Measurements from ENCODE around the gene CIDEC. TPM values are rescaled to one million over a fixed set of nuclear protein-coding genes. Genes with fewer than 3 reads are reported as not detected.

Gene CIDEC
- total and polyA plus RNA-seq, 2 of the 13 experiments (the other 11 are each of a cell fraction or from before 2014, with no cell fraction given): 2.5 to 10.4 TPM

DNA sequence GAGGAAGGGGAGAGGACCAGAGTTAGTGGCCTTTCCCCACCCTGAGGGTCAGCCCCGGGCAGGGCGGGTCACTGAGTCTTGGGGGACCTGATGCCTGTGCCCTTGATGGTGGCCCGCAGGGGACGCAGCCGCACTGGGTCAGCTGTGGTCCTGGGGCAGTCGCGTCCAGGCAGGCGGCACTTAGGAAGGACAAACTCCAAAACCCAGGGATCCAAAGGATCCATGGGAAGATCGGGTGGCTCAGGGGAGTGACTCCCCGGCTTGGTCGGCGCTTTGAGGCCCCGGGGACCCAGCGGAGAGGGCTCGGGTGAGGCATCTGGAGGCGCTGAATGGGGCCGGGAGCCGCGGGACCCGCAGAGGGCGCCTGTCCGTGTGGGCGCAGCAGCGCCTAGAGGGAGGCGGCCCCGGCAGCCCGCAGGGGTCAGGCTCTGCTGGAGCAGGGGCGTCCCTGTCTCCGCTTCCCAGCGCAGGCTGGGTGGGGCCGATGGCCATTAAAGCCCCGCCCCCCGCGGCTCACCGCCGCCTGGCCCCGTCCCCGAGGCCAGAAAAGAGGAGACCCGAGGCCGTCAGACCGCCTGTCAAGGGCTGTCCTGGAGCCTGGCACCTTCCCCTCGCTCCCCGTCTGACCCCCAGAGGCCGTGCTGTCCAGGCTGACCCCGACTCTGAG lies 17.5 kb downstream of the CIDEC start (continued):
- TF ChIP-seq NAIF1 (CRISPR knock-in tag; IDR thresholded peaks at IDR 0.05; ENCODE audit: borderline replicate concordance) (no peak), ZNF768 (CRISPR knock-in tag; IDR thresholded peaks at IDR 0.05) (0 out of 2 replicates have a peak, but pooled peaks have one; percentile 39), ZBTB20 (CRISPR knock-in tag; IDR thresholded peaks at IDR 0.05; ENCODE audit: borderline replicate concordance, low read depth) (no peak), ZNF607 (CRISPR knock-in tag; IDR thresholded peaks at IDR 0.05; ENCODE audit: borderline replicate concordance) (no peak), ZNF224 (CRISPR knock-in tag; IDR thresholded peaks at IDR 0.05) (no peak), MBD4 (IDR thresholded peaks at IDR 0.05; ENCODE audit: borderline replicate concordance, low read length) (no peak), ZNF557 (CRISPR knock-in tag; IDR thresholded peaks at IDR 0.05) (no peak), KLF11 (CRISPR knock-in tag; IDR thresholded peaks at IDR 0.05) (no peak), ZFP41 (CRISPR knock-in tag; IDR thresholded peaks at IDR 0.05; ENCODE audit: borderline replicate concordance) (peak; percentile 77; the same call in 1 of the 2 replicates), SIN3B (IDR thresholded peaks at IDR 0.05; ENCODE audit: low read length) (no peak), ZNF484 (CRISPR knock-in tag; IDR thresholded peaks at IDR 0.05; ENCODE audit: borderline replicate concordance, low read depth) (no peak), SETDB1 (CRISPR knock-in tag; IDR thresholded peaks at IDR 0.05; ENCODE audit: borderline replicate concordance) (no peak), PHF8 (CRISPR knock-in tag; IDR thresholded peaks at IDR 0.05) (peak; percentile 70), ZNF260 (CRISPR knock-in tag; IDR thresholded peaks at IDR 0.05; ENCODE audit: borderline replicate concordance, low read depth) (no peak), DPF2 (CRISPR knock-in tag; IDR thresholded peaks at IDR 0.05; ENCODE audit: borderline replicate concordance, low read depth) (no peak), ARID2 (CRISPR knock-in tag; IDR thresholded peaks at IDR 0.05; ENCODE audit: borderline replicate concordance) (0 out of 2 replicates have a peak, but pooled peaks have one; percentile 63), SRF (IDR thresholded peaks at IDR 0.05; ENCODE audit: low read depth, low read length) (no peak), ZC3H13 (CRISPR knock-in tag; IDR thresholded peaks at IDR 0.05) (no peak), ZNF432 (CRISPR knock-in tag; IDR thresholded peaks at IDR 0.05; ENCODE audit: borderline replicate concordance) (no peak), ZNF101 (CRISPR knock-in tag; IDR thresholded peaks at IDR 0.05; ENCODE audit: borderline replicate concordance, low read depth) (no peak), DR1 (CRISPR knock-in tag; IDR thresholded peaks at IDR 0.05) (no peak), SMARCC2 (IDR thresholded peaks at IDR 0.05) (no peak)
- TF ChIP-seq, protein P1, sequence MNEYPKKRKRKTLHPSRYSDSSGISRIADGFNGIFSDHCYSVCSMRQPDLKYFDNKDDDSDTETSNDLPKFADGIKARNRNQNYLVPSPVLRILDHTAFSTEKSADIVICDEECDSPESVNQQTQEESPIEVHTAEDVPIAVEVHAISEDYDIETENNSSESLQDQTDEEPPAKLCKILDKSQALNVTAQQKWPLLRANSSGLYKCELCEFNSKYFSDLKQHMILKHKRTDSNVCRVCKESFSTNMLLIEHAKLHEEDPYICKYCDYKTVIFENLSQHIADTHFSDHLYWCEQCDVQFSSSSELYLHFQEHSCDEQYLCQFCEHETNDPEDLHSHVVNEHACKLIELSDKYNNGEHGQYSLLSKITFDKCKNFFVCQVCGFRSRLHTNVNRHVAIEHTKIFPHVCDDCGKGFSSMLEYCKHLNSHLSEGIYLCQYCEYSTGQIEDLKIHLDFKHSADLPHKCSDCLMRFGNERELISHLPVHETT (CRISPR knock-in tag; conservative IDR thresholded peaks at IDR 0.05): no peak; the same call in 1 of the 2 replicates
- TF ChIP-seq, protein P2, sequence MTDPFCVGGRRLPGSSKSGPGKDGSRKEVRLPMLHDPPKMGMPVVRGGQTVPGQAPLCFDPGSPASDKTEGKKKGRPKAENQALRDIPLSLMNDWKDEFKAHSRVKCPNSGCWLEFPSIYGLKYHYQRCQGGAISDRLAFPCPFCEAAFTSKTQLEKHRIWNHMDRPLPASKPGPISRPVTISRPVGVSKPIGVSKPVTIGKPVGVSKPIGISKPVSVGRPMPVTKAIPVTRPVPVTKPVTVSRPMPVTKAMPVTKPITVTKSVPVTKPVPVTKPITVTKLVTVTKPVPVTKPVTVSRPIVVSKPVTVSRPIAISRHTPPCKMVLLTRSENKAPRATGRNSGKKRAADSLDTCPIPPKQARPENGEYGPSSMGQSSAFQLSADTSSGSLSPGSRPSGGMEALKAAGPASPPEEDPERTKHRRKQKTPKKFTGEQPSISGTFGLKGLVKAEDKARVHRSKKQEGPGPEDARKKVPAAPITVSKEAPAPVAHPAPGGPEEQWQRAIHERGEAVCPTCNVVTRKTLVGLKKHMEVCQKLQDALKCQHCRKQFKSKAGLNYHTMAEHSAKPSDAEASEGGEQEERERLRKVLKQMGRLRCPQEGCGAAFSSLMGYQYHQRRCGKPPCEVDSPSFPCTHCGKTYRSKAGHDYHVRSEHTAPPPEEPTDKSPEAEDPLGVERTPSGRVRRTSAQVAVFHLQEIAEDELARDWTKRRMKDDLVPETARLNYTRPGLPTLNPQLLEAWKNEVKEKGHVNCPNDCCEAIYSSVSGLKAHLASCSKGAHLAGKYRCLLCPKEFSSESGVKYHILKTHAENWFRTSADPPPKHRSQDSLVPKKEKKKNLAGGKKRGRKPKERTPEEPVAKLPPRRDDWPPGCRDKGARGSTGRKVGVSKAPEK (CRISPR knock-in tag; IDR thresholded peaks at IDR 0.05; ENCODE audit: borderline replicate concordance): no peak
- TF ChIP-seq, protein P3, sequence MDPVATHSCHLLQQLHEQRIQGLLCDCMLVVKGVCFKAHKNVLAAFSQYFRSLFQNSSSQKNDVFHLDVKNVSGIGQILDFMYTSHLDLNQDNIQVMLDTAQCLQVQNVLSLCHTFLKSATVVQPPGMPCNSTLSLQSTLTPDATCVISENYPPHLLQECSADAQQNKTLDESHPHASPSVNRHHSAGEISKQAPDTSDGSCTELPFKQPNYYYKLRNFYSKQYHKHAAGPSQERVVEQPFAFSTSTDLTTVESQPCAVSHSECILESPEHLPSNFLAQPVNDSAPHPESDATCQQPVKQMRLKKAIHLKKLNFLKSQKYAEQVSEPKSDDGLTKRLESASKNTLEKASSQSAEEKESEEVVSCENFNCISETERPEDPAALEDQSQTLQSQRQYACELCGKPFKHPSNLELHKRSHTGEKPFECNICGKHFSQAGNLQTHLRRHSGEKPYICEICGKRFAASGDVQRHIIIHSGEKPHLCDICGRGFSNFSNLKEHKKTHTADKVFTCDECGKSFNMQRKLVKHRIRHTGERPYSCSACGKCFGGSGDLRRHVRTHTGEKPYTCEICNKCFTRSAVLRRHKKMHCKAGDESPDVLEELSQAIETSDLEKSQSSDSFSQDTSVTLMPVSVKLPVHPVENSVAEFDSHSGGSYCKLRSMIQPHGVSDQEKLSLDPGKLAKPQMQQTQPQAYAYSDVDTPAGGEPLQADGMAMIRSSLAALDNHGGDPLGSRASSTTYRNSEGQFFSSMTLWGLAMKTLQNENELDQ (CRISPR knock-in tag; IDR thresholded peaks at IDR 0.05; ENCODE audit: borderline replicate concordance): no peak

Measured in HepG2 (cell line).